ENCODE results near the gene RRN3.
"Not testable (repeated sequence)": the region's sequence is repeated elsewhere in the genome, so short reads cannot be mapped to it uniquely, and the experiment has no call there.

DNA sequence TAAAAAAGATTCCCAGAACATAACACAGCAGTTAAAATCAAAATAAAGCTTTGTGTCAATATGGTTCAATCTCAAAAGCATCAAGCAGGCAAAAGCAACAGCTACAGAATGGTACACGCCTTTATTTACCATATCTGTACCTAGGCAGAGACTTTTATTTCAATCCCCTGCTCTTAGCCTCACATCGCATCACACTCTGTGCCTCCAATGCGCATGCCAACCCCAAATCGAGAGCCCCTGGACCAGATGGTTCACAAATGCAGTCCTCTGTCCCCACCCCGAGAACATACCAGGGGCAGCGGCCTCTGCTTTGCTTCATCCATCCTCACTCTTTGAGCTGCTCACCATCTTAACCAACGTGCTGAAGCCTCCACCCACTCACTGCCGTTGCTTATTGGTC is 27.4 kb downstream of the RRN3 start:
- not testable (repeated sequence) for TF ChIP-seq CTCF, POLR2A (IDR thresholded peaks at IDR 0.05)

All from Peyer's patch (tissue), 4 donors.